SJCRH30 (cell line): ENCODE measurements around the gene IST1. TPM values are rescaled to one million over a fixed set of nuclear protein-coding genes. Genes with fewer than 3 reads are reported as not detected.

Experiments used
- DNase-seq, 2 experiments: peaks; one replicate each; pipeline ENCODE4 v3.0.0-alpha.2; 2015 to 2020
- H3K27ac ChIP-seq: fragments of 250-450 bp; sonication (Bioruptor Pico); 2 replicates; pipeline ENCODE4 v1.5.1; 2020; ENCODE audit warnings: mild to moderate bottlenecking, moderate library complexity
- H3K27me3 ChIP-seq: fragments of 250-450 bp; sonication (Bioruptor Pico); 2 replicates; pipeline ENCODE4 v1.5.1; 2020; ENCODE audit warnings: mild to moderate bottlenecking, moderate library complexity
- H3K36me3 ChIP-seq: fragments of 250-450 bp; sonication (Bioruptor Pico); 2 replicates; pipeline ENCODE4 v1.5.1; 2020; ENCODE audit warnings: mild to moderate bottlenecking, moderate library complexity
- H3K4me1 ChIP-seq: fragments of 250-450 bp; sonication (Bioruptor Pico); 2 replicates; pipeline ENCODE4 v1.5.1; 2020; ENCODE audit warnings: mild to moderate bottlenecking, moderate library complexity
- H3K4me3 ChIP-seq: fragments of 250-450 bp; sonication (Bioruptor Pico); 2 replicates; pipeline ENCODE4 v1.5.1; 2020; ENCODE audit warnings: mild to moderate bottlenecking, moderate library complexity
- H3K9me3 ChIP-seq: fragments of 250-450 bp; sonication (Bioruptor Pico); replicated peaks from 2 replicates; pipeline ENCODE4 v1.5.1; 2020; ENCODE audit warnings: mild to moderate bottlenecking, moderate library complexity
- total RNA-seq: library from RNA; depleted of rRNA; stranded (reverse); fragments of >200 nt; shearing (Covaris generic); gene quantifications from 2 replicates; pipeline ENCODE4 v1.2.3, GENCODE V29; 2014

The IST1 gene
- total RNA-seq, 1 experiment from 2014 or later: 179 TPM

DNA sequence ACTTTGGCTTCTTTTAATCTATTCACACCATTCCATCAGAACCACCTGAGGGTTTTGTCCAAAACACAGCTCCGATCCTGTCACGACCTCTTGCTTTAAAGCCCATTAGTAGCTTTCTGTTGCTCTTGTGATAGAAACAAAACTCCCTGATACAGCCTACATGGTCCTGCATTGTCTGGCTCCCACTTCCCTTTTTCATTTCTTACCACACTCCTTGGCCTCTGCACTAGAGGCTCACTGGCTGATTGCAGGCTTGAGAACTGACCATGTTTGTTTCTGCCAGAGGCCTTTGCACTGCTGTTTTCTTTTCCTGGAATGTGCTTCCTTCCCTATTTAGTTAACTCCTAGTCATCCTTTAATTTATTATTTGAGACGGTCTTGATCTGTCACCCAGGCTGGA, 23.7 kb downstream of the IST1 start:
- Histone ChIP-seq H3K4me3 (no peak overlapping the region), H3K36me3 (peaks cover 77% of the 10 kb centered on the region), H3K27ac (no peak overlapping the region), H3K9me3 (no peaks in the 10 kb centered on the region), H3K4me1 (no peaks in the 10 kb centered on the region), H3K27me3 (no peaks in the 10 kb centered on the region)
- DNase-seq: no peak

DNA sequence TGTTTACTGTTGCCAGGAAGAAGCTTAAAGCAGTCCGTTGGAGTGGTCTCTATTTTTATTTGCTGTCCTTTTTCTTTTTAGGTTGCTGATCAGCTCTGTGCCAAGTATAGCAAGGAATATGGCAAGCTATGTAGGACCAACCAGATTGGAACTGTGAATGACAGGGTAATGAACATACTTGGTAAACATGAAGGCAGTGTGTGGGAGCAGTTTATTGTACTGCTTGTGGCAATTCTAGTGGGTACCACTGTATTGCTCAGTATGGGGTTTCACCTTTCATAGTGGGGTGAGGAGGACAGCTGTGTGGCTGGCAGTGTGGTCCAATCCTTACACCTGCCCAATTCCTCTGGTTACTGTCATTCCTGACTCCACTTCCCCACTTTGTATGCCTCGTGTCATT, 25.3 kb downstream of the IST1 start:
- peaks cover 82% of the 10 kb centered on the region for H3K36me3 ChIP-seq
- no peaks in the 10 kb centered on the region for H3K27me3 ChIP-seq
- no peaks in the 10 kb centered on the region for H3K4me1 ChIP-seq
- no peak for DNase-seq
- H3K4me3 ChIP-seq: no peak overlapping the region
- H3K9me3 ChIP-seq: no peaks in the 10 kb centered on the region
- H3K27ac ChIP-seq: no peak overlapping the region

DNA sequence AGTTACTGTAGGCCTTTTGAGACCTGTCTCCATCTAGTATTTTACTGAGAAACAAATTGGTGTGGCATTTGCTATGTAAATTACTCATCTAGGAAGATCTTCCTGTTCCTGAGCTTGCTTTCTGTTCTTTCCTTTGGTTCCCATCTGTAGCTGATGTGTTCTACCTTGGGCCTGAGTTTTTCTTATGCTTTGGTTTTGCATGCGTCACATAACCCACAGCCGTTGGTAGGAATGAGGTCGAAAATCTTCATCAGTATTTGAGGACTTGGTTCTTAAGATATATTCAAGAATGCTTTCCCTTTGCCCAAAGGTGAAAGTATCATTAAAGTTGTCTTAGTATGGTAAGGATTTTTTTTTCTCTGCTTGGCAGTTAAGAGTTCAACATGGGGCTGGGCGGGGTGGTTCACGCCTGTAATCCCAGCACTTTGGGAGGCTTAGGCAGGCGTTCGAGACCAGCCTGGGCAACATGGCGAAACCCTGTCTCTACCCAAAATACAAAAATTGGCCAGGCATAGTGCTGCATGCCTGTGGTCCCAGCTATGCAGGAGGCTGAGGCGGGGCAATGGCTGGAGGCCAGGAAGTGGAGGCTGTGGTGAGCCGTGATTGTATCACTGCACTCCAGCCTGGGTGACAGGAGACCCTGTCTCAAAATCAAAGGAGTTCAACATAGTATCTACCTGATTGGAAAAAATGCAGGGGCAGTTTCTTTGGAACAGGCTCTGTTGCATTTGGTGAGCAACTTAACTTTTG, 28.8 kb downstream of the IST1 start:
- Histone ChIP-seq H3K27me3 (no peaks in the 10 kb centered on the region), H3K4me3 (no peak overlapping the region), H3K9me3 (no peaks in the 10 kb centered on the region), H3K36me3 (peaks cover 65% of the 10 kb centered on the region), H3K27ac (no peak overlapping the region), H3K4me1 (peaks cover 26% of the 10 kb centered on the region)
- DNase-seq: peak in 1 of 2 experiments; percentile 3

DNA sequence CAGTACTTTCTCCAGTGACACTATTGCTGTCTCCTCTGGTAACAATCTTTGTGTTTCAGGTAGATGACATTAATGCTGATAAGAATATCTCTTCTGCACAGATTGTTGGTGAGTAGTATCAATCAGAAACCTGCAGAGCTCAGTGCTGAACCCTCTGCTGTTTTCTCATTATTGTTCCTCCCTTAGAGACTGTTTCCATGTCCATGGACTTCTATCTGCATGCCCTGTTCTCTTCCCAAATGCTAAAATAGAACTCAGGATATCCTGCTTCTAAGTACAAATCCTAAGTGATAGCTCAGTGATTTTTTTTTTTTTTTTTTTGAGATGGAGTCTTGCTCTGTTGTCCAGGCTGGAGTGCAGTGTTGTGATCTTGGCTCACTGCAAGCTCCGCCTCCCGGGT, 29.4 kb downstream of the IST1 start:
- H3K9me3 ChIP-seq: no peaks in the 10 kb centered on the region
- peaks cover 59% of the 10 kb centered on the region for H3K36me3 ChIP-seq
- DNase-seq: no peak
- H3K27me3 ChIP-seq: no peaks in the 10 kb centered on the region
- H3K4me1 ChIP-seq: peaks cover 32% of the 10 kb centered on the region
- H3K4me3 ChIP-seq: no peak overlapping the region
- H3K27ac ChIP-seq: no peak overlapping the region

DNA sequence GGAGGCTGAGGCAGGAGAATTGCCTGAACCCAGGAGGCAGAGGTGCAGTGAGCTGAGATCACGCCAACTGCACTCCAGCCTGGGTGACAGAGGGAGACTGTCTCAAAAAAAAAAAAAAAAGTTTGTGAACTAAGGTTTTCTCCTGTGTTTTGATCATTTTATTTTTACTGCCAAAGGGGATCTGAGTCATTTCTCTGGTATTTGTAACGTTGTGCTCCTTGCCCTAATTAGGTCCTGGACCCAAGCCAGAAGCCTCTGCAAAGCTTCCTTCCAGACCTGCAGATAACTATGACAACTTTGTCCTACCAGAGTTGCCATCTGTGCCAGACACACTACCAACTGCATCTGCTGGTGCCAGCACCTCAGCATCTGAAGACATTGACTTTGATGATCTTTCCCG, 32.1 kb downstream of the IST1 start:
- no peaks in the 10 kb centered on the region for H3K9me3 ChIP-seq
- H3K36me3 ChIP-seq: peaks cover 46% of the 10 kb centered on the region
- peak overlapping the region; percentile 84 for H3K27ac ChIP-seq
- DNase-seq: peak; percentile 86 to 91
- no peak overlapping the region for H3K4me3 ChIP-seq
- peaks cover 42% of the 10 kb centered on the region for H3K4me1 ChIP-seq
- no peaks in the 10 kb centered on the region for H3K27me3 ChIP-seq

DNA sequence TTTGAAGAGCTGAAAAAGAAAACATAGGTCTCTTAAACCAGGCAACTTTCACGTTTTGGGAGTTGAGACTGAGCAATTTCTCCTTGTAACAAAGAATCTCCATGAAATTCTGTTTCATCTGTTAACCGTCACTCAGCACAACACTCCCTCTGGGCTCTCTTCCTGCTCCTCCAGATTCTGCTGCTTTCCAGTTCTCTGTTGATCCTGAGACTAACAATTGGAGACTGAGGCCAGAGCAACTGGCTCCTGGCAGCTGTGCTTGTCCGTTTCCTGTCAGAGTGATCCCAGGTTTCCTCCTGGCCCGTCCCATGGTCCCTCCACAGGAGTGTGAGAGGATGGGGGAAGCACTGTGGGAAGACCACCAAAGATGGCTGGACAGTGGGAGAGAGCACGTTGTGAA, 32.5 kb downstream of the IST1 start:
- Histone ChIP-seq H3K27ac (peak overlapping the region; percentile 84), H3K4me3 (no peak overlapping the region), H3K9me3 (no peaks in the 10 kb centered on the region), H3K4me1 (peaks cover 42% of the 10 kb centered on the region), H3K36me3 (peaks cover 44% of the 10 kb centered on the region), H3K27me3 (no peaks in the 10 kb centered on the region)
- peak; percentile 74 to 85 for DNase-seq

DNA sequence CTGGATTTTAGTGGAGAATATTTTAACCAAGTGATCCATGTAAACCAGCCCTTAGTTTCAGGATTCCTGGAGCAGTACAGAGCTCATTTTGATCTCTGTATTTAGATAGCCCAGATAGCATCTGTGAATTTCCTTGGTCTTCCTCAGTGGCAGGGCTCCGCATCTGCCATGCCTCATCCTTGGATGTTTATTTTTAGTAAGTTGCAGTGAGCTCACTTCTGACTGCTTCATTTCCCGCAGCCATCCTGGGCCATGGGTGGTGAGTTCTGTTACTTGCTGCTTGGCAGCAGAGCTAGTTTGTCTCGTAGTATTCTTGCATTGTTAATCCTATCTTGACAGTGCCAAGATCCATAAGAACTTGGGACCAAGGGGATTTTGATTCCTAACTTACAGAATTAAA, 33.7 kb downstream of the IST1 start:
- peaks cover 42% of the 10 kb centered on the region for H3K4me1 ChIP-seq
- H3K36me3 ChIP-seq: peaks cover 31% of the 10 kb centered on the region
- peak; percentile 61 to 71 for DNase-seq
- no peak overlapping the region for H3K4me3 ChIP-seq
- H3K27ac ChIP-seq: peak overlapping the region; percentile 84
- H3K27me3 ChIP-seq: no peaks in the 10 kb centered on the region
- H3K9me3 ChIP-seq: no peaks in the 10 kb centered on the region

DNA sequence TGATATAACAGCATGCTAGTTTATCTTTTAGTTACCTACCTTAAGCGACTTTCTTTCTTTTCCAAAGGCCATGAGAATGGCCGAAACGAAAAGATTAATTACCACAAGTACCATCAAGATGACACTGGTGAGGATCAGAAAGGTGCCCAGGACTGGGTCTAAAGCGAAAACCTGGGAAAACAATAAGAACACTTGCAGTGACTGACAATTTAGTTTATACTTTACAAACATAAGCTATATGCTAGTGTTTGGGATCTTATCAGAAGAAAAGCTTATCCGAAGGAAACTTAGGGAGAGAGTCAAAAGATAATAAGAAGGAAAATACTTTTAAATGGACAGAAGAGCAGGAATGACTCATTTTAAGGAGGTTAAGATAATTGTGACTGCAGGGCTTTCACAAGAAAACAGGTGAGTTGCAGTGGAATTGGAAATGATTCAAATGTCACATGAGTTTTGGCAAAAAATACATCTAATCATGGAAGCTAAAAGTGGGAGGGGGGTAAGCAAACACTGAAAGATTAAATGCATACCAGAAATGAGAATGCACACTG, 34.8 kb downstream of the IST1 start:
- no peak for DNase-seq
- Histone ChIP-seq H3K27ac (no peak overlapping the region), H3K36me3 (peaks cover 26% of the 10 kb centered on the region), H3K9me3 (no peaks in the 10 kb centered on the region), H3K27me3 (no peaks in the 10 kb centered on the region), H3K4me3 (no peak overlapping the region), H3K4me1 (peaks cover 42% of the 10 kb centered on the region)

DNA sequence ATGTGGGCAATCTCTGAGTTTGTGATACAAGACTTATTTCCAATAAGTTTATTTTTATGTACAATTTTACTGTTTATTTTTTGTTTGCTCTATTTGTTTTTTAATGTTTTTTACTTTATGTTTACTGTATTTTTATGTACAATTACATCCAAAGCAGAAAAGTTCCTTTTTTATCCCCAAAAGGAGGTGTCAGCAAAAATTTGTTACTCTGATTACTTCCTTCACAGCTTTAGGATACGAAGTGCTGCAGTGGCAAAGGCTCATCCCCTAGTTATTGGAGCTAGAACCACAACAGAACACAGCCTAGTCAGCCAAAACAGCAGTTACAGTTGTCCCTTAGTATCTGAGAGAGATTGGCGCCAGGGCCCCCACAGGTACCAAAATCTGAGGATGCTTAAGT, 35.7 kb downstream of the IST1 start:
- Histone ChIP-seq H3K9me3 (no peaks in the 10 kb centered on the region), H3K36me3 (peaks cover 17% of the 10 kb centered on the region), H3K4me3 (no peak overlapping the region), H3K27ac (no peak overlapping the region), H3K27me3 (no peaks in the 10 kb centered on the region), H3K4me1 (peaks cover 42% of the 10 kb centered on the region)
- DNase-seq: no peak

DNA sequence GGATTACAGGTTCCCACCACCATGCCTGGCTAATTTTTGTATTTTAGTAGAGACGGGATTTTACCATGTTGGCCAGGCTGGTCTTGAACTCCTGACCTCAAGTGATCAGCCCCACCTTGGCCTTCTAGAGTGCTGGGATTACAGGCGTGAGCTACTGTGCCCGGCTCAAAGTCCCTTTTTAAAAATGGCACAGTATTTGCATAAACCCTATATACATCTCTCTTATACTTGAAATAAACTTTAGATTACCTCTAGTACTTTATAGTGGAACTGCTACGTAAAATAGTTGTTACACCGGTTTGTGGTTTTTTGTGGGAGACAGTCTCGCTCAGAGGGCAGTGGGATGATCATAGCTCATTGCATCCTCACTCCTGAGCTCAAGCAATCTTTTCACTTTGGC, 36.3 kb downstream of the IST1 start:
- H3K4me1 ChIP-seq: peaks cover 39% of the 10 kb centered on the region
- H3K27me3 ChIP-seq: no peaks in the 10 kb centered on the region
- no peak overlapping the region for H3K4me3 ChIP-seq
- no peak overlapping the region for H3K27ac ChIP-seq
- H3K36me3 ChIP-seq: peaks cover 11% of the 10 kb centered on the region
- no peak for DNase-seq
- H3K9me3 ChIP-seq: no peaks in the 10 kb centered on the region

DNA sequence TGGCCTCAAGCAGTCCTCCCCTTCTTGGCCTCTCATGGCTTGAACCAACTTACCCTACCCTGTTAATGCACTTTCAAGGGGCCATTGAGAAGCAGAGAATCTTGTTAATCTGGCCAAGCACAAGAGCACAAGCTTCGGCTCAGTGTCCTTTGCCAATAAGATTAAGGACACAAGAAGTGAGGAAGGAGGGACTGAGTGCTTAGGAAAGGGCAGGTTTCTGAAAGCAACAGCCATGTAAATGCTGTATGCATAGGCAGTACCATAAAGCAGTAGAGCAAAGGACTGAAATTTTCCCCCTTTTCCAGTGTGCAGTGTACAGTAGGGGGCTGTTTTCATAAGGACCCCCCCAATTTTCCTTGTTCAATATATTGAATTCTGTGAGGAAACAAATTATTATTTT, 37.7 kb downstream of the IST1 start:
- H3K36me3 ChIP-seq: peaks cover 10% of the 10 kb centered on the region
- no peak for DNase-seq
- no peaks in the 10 kb centered on the region for H3K9me3 ChIP-seq
- no peaks in the 10 kb centered on the region for H3K27me3 ChIP-seq
- H3K4me1 ChIP-seq: peaks cover 27% of the 10 kb centered on the region
- H3K27ac ChIP-seq: no peak overlapping the region
- H3K4me3 ChIP-seq: no peak overlapping the region

DNA sequence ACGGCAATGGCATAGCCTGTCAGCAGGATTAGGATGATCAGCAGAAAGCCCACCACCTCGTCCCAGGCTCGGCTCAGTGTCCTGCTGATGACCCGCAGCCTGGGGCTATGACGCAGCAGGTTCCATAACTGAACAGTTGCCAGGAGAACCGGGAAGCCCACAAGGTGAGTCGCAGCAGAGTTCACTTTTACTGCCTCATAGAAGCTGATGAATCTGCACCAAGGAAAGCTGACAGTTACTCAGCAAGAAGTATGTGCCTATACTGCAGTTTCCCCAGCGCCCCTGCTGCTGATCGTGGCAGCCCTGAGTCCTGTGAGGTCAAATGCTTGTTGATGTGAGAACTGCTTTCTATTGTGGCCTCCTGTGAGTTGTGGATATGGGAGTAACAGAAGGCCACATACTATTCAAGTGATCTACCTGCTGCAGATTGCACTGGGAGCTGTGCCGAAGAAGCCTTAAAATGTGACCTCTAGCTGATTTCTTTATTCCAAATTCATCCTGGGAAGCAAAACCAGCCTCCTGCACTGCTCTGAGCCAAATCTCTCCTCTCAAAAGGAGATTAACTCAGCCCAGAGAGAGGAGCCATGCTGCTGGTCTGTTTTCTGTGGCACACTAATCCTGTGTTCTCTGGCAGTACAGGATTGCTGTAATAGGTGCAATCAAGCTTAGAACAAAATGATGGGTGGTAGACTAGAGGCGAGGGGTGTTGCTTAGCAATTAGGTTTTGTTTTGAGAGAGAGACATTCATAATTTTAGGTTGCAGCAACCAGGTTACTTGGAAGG, 38.8 kb downstream of the IST1 start:
- Histone ChIP-seq H3K36me3 (peaks cover 8% of the 10 kb centered on the region), H3K27ac (no peak overlapping the region), H3K4me1 (peaks cover 16% of the 10 kb centered on the region), H3K27me3 (no peaks in the 10 kb centered on the region), H3K9me3 (no peaks in the 10 kb centered on the region), H3K4me3 (no peak overlapping the region)
- DNase-seq: no peak

DNA sequence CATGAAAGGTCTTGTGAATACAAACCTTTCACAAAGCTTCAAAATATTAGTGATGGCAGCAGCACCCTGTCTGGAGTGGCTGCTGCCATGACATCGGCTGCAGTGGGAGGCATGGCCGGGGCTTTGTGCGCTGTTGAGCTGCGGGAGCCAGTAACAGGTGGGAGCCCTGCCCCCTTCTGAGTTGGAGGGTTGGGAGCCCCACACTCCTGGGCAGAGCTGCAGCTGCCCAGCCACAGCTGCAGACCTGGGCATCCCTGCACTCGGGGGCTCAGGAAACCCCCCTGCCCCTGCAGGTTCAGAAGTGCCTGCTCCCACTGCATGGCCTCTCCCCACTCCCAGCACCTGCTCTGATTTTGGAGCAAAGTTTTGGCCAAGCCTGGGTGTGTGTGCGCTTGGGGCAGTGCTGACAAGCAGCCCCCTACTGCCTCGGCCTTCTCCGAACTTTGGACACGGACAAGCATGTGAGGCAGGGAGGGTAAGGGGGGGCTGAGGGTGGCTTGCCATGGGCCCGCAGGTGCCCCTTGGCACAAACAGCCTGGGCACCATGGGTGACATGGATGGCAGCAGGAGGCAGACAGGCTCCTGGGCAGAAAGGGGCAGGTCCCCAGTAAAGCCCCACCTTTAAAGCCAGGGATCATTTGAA, 42.7 kb downstream of the IST1 start:
- Histone ChIP-seq H3K27me3 (no peaks in the 10 kb centered on the region), H3K27ac (no peak overlapping the region), H3K9me3 (no peaks in the 10 kb centered on the region), H3K36me3 (no peaks in the 10 kb centered on the region), H3K4me3 (no peak overlapping the region), H3K4me1 (no peaks in the 10 kb centered on the region)
- DNase-seq: no peak

DNA sequence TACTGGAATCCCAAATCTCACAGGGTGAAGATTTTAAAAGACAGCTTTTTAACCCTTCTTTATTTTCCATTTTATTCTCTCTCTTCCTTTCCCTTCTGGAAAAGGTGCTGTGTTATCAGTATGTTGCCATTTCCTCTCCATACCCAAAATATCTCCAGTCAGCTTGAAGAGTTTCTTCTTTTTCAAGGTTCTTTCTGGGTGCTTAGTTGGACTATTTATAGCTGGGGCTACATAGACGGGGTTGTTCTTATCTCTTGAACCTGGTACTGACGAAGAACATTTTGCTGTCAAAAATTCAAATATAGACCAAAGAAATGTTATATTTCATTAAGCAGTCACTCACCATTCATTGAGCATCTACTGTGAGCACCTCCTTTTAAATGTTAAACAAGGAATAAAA, 48.6 kb downstream of the IST1 start:
- Histone ChIP-seq H3K27me3 (no peaks in the 10 kb centered on the region), H3K4me1 (no peaks in the 10 kb centered on the region), H3K27ac (no peak overlapping the region), H3K9me3 (no peaks in the 10 kb centered on the region), H3K36me3 (no peaks in the 10 kb centered on the region), H3K4me3 (no peak overlapping the region)
- no peak for DNase-seq

DNA sequence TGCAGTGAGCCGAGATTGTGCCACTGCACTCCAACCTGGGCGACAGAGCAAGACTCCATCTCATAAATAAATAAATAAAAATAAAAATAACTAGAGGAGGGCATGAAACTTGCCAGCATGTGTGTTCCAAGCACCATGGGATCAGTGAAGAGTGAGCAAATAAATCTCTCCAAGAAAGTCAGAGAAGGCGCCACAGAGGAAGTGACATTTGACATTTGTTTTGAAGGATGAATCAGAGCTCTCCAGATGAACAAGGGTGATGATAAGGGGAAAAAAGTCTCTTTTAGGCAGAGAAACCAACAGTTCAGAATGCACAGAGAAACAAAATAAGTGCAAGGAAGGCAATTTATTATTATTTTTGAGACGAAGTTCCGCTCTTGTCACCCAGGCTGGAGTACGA, 50.3 kb downstream of the IST1 start:
- no peak overlapping the region for H3K4me3 ChIP-seq
- no peaks in the 10 kb centered on the region for H3K9me3 ChIP-seq
- no peak for DNase-seq
- no peaks in the 10 kb centered on the region for H3K36me3 ChIP-seq
- no peaks in the 10 kb centered on the region for H3K4me1 ChIP-seq
- H3K27me3 ChIP-seq: no peaks in the 10 kb centered on the region
- no peak overlapping the region for H3K27ac ChIP-seq
